Measurements from ENCODE around the gene EXD3. TPM values are rescaled to one million over a fixed set of nuclear protein-coding genes. Genes with fewer than 3 reads are reported as not detected.
"Not testable (repeated sequence)": the region's sequence is repeated elsewhere in the genome, so short reads cannot be mapped to it uniquely, and the experiment has no call there.

The EXD3 gene
- total and polyA plus RNA-seq, 5 donors from 2014 or later, result 4.7 to 27.3 (median 5.8) TPM

GRCh38 chr9:137341227-137341626, 81.7 kb downstream of the EXD3 start:
- Mint-ChIP-seq H3K4me3 (no peak overlapping the region), H3K27ac (no peak overlapping the region), H3K36me3 (peaks cover 3% of the 10 kb centered on the region), H3K9me3 (peaks cover 0 to 9% (median 3%) of the 10 kb centered on the region in 7 donors), H3K27me3 (no peaks in the 10 kb centered on the region), H3K4me1 (peaks cover 0 to 4% (median 2%) of the 10 kb centered on the region in 4 donors)
- H3K4me1 ChIP-seq (ENCODE audit: control insufficient read depth, insufficient read depth, low read length, poor library complexity, severe bottlenecking), result no peaks in the 10 kb centered on the region
- no peaks in the 10 kb centered on the region for H3K27me3 ChIP-seq (ENCODE audit: control insufficient read depth, insufficient read depth, low read length)
- DNase-seq, result no peak
- H3K9me3 ChIP-seq (ENCODE audit: control insufficient read depth in 2 of 2, low read length in 2 of 2), result peaks cover 5 to 10% of the 10 kb centered on the region in 2 experiments
- no peaks in the 10 kb centered on the region for H3K36me3 ChIP-seq (ENCODE audit: control insufficient read depth, insufficient read depth, low read length)
- no peak overlapping the region for H3K4me3 ChIP-seq (ENCODE audit: low read depth, low read length)
- ATAC-seq (ENCODE audit: low read depth in 2 of 2), result no peak
- no peak overlapping the region for H3K27ac ChIP-seq (ENCODE audit: insufficient read depth, low read length, poor library complexity, severe bottlenecking)

DNA sequence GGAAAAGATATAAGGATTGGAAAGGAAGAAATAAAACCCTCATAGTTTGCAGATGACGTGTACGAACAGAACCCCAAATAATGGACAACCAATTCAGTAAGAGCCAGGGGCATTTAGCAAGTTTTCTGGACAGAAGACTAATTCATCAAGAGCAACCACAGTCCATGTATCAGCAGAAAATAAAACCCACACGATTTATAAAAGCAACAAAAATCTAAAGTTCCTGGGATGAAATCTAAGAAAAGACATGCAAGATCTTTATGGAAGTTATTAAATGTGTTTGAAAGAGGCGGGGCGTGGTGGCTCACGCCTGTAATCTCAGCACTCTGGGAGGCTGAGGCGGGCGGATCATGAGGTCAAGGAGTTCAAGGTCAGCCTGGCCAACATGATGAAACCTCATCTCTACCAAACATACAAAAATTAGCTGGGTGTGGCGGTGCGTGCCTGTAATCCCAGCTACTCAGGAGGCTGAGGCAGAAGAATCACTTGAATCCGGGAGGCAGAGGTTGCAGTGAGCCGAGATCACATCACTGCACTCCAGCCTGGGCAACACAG, 83.0 kb downstream of the EXD3 start:
- H3K4me3 ChIP-seq (ENCODE audit: low read depth, low read length); H3K36me3 Mint-ChIP-seq; H3K27ac Mint-ChIP-seq: not testable (repeated sequence)

GRCh38 chr9:137339045-137339907, 83.7 kb downstream of the EXD3 start:
- Histone ChIP-seq H3K27me3 (ENCODE audit: control insufficient read depth, insufficient read depth, low read length) (no peaks in the 10 kb centered on the region), H3K9me3 (ENCODE audit: control insufficient read depth in 2 of 2, low read length in 2 of 2) (peaks cover 5 to 11% of the 10 kb centered on the region in 2 experiments), H3K36me3 (ENCODE audit: control insufficient read depth, insufficient read depth, low read length) (no peaks in the 10 kb centered on the region), H3K4me1 (ENCODE audit: control insufficient read depth, insufficient read depth, low read length, poor library complexity, severe bottlenecking) (no peaks in the 10 kb centered on the region), H3K4me3 (ENCODE audit: low read depth, low read length) (no peak overlapping the region), H3K27ac (ENCODE audit: insufficient read depth, low read length, poor library complexity, severe bottlenecking) (no peak overlapping the region)
- Mint-ChIP-seq H3K9me3 (peaks cover 0 to 13% (median 8%) of the 10 kb centered on the region in 7 donors), H3K36me3 (peaks cover 11% of the 10 kb centered on the region), H3K4me1 (peaks cover 0 to 6% (median 2%) of the 10 kb centered on the region in 4 donors), H3K4me3 (no peak overlapping the region), H3K27me3 (no peaks in the 10 kb centered on the region), H3K27ac (no peak overlapping the region)
- DNase-seq, result no peak
- ATAC-seq (ENCODE audit: low read depth in 2 of 2), result no peak

More for the DNA sequence above, 83.0 kb downstream of the EXD3 start:
- not testable (repeated sequence) for H3K27me3 ChIP-seq (ENCODE audit: control insufficient read depth, insufficient read depth, low read length); H3K27ac ChIP-seq (ENCODE audit: insufficient read depth, low read length, poor library complexity, severe bottlenecking); DNase-seq; ATAC-seq (ENCODE audit: low read depth in 2 of 2); H3K36me3 ChIP-seq (ENCODE audit: control insufficient read depth, insufficient read depth, low read length); H3K4me1 Mint-ChIP-seq; H3K27me3 Mint-ChIP-seq; H3K4me3 Mint-ChIP-seq; H3K4me1 ChIP-seq (ENCODE audit: control insufficient read depth, insufficient read depth, low read length, poor library complexity, severe bottlenecking)
- H3K9me3 ChIP-seq (ENCODE audit: control insufficient read depth in 2 of 2, low read length in 2 of 2), result peaks cover 5 to 11% of the 10 kb centered on the region in 2 experiments
- H3K9me3 Mint-ChIP-seq, result peaks cover 0 to 13% (median 5%) of the 10 kb centered on the region in 7 donors

GRCh38 chr9:137336735-137337134, 86.2 kb downstream of the EXD3 start:
- Mint-ChIP-seq H3K9me3 (peaks cover 0 to 13% (median 8%) of the 10 kb centered on the region in 7 donors), H3K4me3 (no peak overlapping the region), H3K4me1 (peaks cover 0 to 6% (median 2%) of the 10 kb centered on the region in 4 donors), H3K27ac (no peak overlapping the region), H3K36me3 (peaks cover 15% of the 10 kb centered on the region), H3K27me3 (no peaks in the 10 kb centered on the region)
- DNase-seq, result no peak
- Histone ChIP-seq H3K4me3 (ENCODE audit: low read depth, low read length) (no peak overlapping the region), H3K4me1 (ENCODE audit: control insufficient read depth, insufficient read depth, low read length, poor library complexity, severe bottlenecking) (no peaks in the 10 kb centered on the region), H3K36me3 (ENCODE audit: control insufficient read depth, insufficient read depth, low read length) (no peaks in the 10 kb centered on the region), H3K9me3 (ENCODE audit: control insufficient read depth in 2 of 2, low read length in 2 of 2) (peaks cover 5 to 11% of the 10 kb centered on the region in 2 experiments), H3K27me3 (ENCODE audit: control insufficient read depth, insufficient read depth, low read length) (no peaks in the 10 kb centered on the region), H3K27ac (ENCODE audit: insufficient read depth, low read length, poor library complexity, severe bottlenecking) (no peak overlapping the region)
- no peak for ATAC-seq (ENCODE audit: low read depth in 2 of 2)

- Histone ChIP-seq H3K4me3 (ENCODE audit: low read depth, low read length) (no peak overlapping the region), H3K9me3 (ENCODE audit: control insufficient read depth in 2 of 2, low read length in 2 of 2) (peaks cover 5 to 11% of the 10 kb centered on the region in 2 experiments), H3K27ac (ENCODE audit: insufficient read depth, low read length, poor library complexity, severe bottlenecking) (no peak overlapping the region), H3K4me1 (ENCODE audit: control insufficient read depth, insufficient read depth, low read length, poor library complexity, severe bottlenecking) (no peaks in the 10 kb centered on the region), H3K36me3 (ENCODE audit: control insufficient read depth, insufficient read depth, low read length) (no peaks in the 10 kb centered on the region), H3K27me3 (ENCODE audit: control insufficient read depth, insufficient read depth, low read length) (no peaks in the 10 kb centered on the region)
- Mint-ChIP-seq H3K27me3 (no peaks in the 10 kb centered on the region), H3K27ac (no peak overlapping the region), H3K4me1 (peaks cover 0 to 3% (median 0%) of the 10 kb centered on the region in 4 donors), H3K4me3 (no peak overlapping the region), H3K9me3 (peaks cover 0 to 13% (median 10%) of the 10 kb centered on the region in 7 donors), H3K36me3 (peaks cover 15% of the 10 kb centered on the region)
- ATAC-seq (ENCODE audit: low read depth in 2 of 2) (no peak), DNase-seq (no peak)
These were observed 89.8 kb downstream of the EXD3 start for GRCh38 chr9:137333016-137333671.

- DNase-seq, result no peak
- H3K9me3 Mint-ChIP-seq, result peaks cover 0 to 15% (median 9%) of the 10 kb centered on the region in 7 donors
- peaks cover 0 to 3% (median under 1%) of the 10 kb centered on the region in 4 donors for H3K4me1 Mint-ChIP-seq
- no peak overlapping the region for H3K4me3 Mint-ChIP-seq
- ATAC-seq (ENCODE audit: low read depth in 2 of 2), result no peak
- no peak overlapping the region for H3K27ac ChIP-seq (ENCODE audit: insufficient read depth, low read length, poor library complexity, severe bottlenecking)
- peaks cover 3% of the 10 kb centered on the region for H3K27me3 ChIP-seq (ENCODE audit: control insufficient read depth, insufficient read depth, low read length)
- H3K27ac Mint-ChIP-seq, result no peak overlapping the region
- H3K27me3 Mint-ChIP-seq, result no peaks in the 10 kb centered on the region
- peaks cover 8% of the 10 kb centered on the region in 2 experiments for H3K9me3 ChIP-seq (ENCODE audit: control insufficient read depth in 2 of 2, low read length in 2 of 2)
- no peaks in the 10 kb centered on the region for H3K36me3 ChIP-seq (ENCODE audit: control insufficient read depth, insufficient read depth, low read length)
- no peaks in the 10 kb centered on the region for H3K4me1 ChIP-seq (ENCODE audit: control insufficient read depth, insufficient read depth, low read length, poor library complexity, severe bottlenecking)
- H3K4me3 ChIP-seq (ENCODE audit: low read depth, low read length), result no peak overlapping the region
- peaks cover 15% of the 10 kb centered on the region for H3K36me3 Mint-ChIP-seq
These were observed 91.0 kb downstream of the EXD3 start for GRCh38 chr9:137331929-137332328.

DNA sequence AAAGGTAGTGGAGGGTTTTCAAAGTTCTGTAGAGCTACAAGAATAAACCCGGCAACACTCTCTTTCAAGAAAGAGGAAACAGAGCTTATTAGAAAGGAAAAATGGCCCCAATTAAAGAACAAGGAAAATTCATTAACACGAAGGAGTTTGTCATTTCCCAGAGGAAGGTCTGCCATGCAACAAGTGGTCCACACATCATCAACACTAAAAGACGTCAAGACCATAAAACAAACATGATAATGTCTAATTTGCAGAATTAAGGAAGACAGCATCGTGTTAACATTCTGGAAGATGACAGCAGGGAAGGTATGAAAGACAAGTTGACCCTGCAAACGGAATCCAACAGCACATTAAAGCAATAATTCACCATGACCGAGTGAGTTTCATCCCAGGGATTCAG, 92.3 kb downstream of the EXD3 start:
- Histone ChIP-seq H3K9me3 (ENCODE audit: control insufficient read depth in 2 of 2, low read length in 2 of 2) (peaks cover 0 to 4% of the 10 kb centered on the region in 2 experiments), H3K27me3 (ENCODE audit: control insufficient read depth, insufficient read depth, low read length) (peaks cover 3% of the 10 kb centered on the region), H3K4me1 (ENCODE audit: control insufficient read depth, insufficient read depth, low read length, poor library complexity, severe bottlenecking) (no peaks in the 10 kb centered on the region), H3K36me3 (ENCODE audit: control insufficient read depth, insufficient read depth, low read length) (no peaks in the 10 kb centered on the region), H3K4me3 (ENCODE audit: low read depth, low read length) (no peak overlapping the region), H3K27ac (ENCODE audit: insufficient read depth, low read length, poor library complexity, severe bottlenecking) (no peak overlapping the region)
- Mint-ChIP-seq H3K4me3 (no peak overlapping the region), H3K4me1 (peaks cover 4 to 12% (median 6%) of the 10 kb centered on the region in 4 donors), H3K9me3 (peaks cover under 1 to 13% (median 2%) of the 10 kb centered on the region in 7 donors), H3K36me3 (peaks cover 9% of the 10 kb centered on the region), H3K27ac (no peak overlapping the region), H3K27me3 (no peaks in the 10 kb centered on the region)
- ATAC-seq (ENCODE audit: low read depth in 2 of 2), result no peak
- DNase-seq, result no peak

All from CD4-positive, CD25-positive, alpha-beta regulatory T cell (primary cell).